Measurements from ENCODE around the gene NR2F2.

Gene NR2F2

GRCh38 chr15:96349034-96349856 lies 18.7 kb downstream of the NR2F2 start:
- TF ChIP-seq, protein P1, sequence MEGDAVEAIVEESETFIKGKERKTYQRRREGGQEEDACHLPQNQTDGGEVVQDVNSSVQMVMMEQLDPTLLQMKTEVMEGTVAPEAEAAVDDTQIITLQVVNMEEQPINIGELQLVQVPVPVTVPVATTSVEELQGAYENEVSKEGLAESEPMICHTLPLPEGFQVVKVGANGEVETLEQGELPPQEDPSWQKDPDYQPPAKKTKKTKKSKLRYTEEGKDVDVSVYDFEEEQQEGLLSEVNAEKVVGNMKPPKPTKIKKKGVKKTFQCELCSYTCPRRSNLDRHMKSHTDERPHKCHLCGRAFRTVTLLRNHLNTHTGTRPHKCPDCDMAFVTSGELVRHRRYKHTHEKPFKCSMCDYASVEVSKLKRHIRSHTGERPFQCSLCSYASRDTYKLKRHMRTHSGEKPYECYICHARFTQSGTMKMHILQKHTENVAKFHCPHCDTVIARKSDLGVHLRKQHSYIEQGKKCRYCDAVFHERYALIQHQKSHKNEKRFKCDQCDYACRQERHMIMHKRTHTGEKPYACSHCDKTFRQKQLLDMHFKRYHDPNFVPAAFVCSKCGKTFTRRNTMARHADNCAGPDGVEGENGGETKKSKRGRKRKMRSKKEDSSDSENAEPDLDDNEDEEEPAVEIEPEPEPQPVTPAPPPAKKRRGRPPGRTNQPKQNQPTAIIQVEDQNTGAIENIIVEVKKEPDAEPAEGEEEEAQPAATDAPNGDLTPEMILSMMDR (IDR thresholded peaks at IDR 0.05): no peak
- peak overlapping the region; percentile 94 to 97 for H3K27ac ChIP-seq

GRCh38 chr15:96349857-96350720 lies 19.6 kb downstream of the NR2F2 start:
- peak overlapping the region; percentile 94 for H3K4me3 ChIP-seq
- H3K27ac ChIP-seq: peak overlapping the region; percentile 94 to 97
- DNase-seq (ENCODE audit: low spot score): no peak
- TF ChIP-seq, protein P1 (IDR thresholded peaks at IDR 0.05): no peak

More at GRCh38 chr15:96349034-96349856, 18.7 kb downstream of the NR2F2 start:
- DNase-seq (ENCODE audit: low spot score): no peak
- peak overlapping the region; percentile 94 for H3K4me3 ChIP-seq

DNA sequence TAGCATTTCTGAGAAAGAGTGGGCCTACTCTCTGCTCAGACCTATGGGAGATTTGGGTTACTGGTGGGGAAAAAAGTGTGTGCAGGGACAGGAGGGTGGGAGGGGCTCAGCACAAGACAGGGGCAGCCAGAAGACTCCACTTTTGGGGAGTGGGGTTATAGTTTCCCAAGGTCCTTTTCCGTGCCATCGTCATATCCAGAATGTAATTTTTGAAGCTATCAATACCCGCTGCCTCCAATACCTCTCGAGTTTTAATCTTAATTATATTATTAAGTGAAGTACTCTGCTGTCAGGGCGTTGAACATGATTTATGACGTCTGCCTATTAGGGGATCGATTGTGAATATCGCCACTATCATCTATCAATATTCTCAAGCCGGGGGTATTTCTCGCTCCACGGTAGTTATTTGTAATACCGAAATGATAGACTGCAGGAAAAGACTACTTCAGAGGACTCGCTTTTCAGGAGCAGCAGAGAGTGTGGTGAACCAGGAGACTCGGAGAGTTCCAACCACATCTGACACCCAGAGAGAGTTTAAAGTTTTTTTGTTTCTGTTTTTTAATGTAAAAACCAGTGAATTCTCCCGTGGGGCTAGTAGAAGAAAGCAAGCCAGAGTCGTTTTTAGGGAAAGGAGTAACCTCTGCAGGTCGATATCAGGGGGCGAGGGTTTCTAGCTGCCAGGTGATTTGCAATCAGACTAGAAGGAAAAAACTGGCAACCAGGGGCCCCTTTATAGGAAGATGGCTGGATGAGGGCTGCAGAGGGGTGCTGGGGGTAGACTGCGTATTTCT lies 20.6 kb downstream of the NR2F2 start:
- H3K4me3 ChIP-seq: peak overlapping the region; percentile 94
- DNase-seq (ENCODE audit: low spot score): no peak

DNA sequence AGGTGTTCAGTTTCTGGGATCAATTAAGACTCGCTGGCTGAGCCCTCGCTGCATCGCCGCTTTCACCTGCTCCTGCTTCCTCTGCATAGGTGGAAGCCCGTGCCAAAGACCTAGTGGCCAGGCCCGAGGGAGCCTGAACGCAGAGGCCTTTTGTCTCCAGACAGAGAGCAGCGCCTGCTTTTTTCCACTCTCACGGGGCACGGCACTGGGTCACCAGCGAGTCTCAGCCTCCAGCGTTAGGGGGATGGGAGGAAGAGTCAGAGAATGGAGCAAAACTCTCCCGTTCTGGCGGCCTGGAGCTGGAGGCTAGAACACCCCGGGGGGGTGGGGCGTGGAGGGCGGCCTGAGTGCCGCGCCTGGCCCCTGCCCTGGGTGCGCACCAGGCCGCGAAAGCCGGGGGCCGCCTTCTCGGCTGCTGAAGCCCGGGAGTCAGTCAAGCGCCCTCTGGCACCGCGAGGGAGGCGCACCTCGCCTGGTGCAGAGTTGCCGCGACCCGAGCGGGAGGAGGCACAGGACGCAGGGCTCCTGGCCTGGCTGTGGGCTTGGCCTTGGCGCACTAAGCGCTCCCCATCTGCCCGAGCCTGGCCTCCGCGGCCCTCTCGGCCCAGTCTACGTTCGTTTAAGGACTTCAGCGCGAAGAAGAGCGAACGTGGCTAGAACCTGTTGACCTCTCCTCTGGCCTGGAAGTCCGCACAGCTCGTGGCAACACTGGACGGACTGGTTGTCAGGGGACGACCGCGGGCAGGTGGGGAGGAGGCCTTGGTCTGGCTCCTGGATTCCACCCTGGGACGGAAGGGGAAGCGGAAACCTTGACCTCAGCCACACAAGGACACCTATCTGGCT lies 21.5 kb downstream of the NR2F2 start:
- peak overlapping the region; percentile 94 for H3K4me3 ChIP-seq
- DNase-seq (ENCODE audit: low spot score): peak; percentile 86
- peak overlapping the region; percentile 94 to 97 for H3K27ac ChIP-seq
- TF ChIP-seq, protein P1 (IDR thresholded peaks at IDR 0.05): no peak

More for the DNA sequence above, 20.6 kb downstream of the NR2F2 start:
- TF ChIP-seq, protein P1 (IDR thresholded peaks at IDR 0.05): no peak
- peak overlapping the region; percentile 94 to 97 for H3K27ac ChIP-seq

GRCh38 chr15:96352604-96353405 lies 22.3 kb downstream of the NR2F2 start:
- TF ChIP-seq, protein P1 (IDR thresholded peaks at IDR 0.05): no peak
- Histone ChIP-seq H3K4me3 (peak overlapping the region; percentile 94), H3K27ac (peak overlapping the region; percentile 94 to 97)
- DNase-seq (ENCODE audit: low spot score): no peak

All from coronary artery (tissue), 2 donors.